ENCODE data around the gene DOK6. TPM values are rescaled to one million over a fixed set of nuclear protein-coding genes. Genes with fewer than 3 reads are reported as not detected.
"Not testable (repeated sequence)": the region's sequence is repeated elsewhere in the genome, so short reads cannot be mapped to it uniquely, and the experiment has no call there.

DOK6 gene
- polyA plus RNA-seq, 1 donor: 21.8 TPM

GRCh38 chr18:69808399-69808798, 407.7 kb downstream of the DOK6 start:
- DNase-seq: no peak

GRCh38 chr18:69813559-69813958, 412.9 kb downstream of the DOK6 start:
- DNase-seq: no peak

GRCh38 chr18:69814861-69815385, 414.2 kb downstream of the DOK6 start:
- no peak for DNase-seq

GRCh38 chr18:69817335-69817940, 416.8 kb downstream of the DOK6 start:
- DNase-seq: peak; percentile 29

- DNase-seq: no peak
These were observed 418.8 kb downstream of the DOK6 start for GRCh38 chr18:69819460-69819859.

GRCh38 chr18:69820538-69820937, 419.9 kb downstream of the DOK6 start:
- no peak for DNase-seq

GRCh38 chr18:69830189-69830588, 429.5 kb downstream of the DOK6 start:
- DNase-seq: no peak

GRCh38 chr18:69834980-69835379, 434.3 kb downstream of the DOK6 start:
- DNase-seq: not testable (repeated sequence)

- DNase-seq: no peak
These were observed 437.3 kb downstream of the DOK6 start for GRCh38 chr18:69838003-69838402.

GRCh38 chr18:69838620-69839411, 438.1 kb downstream of the DOK6 start:
- DNase-seq: no peak

- no peak for DNase-seq
These were observed 438.8 kb downstream of the DOK6 start for GRCh38 chr18:69839497-69839896.

GRCh38 chr18:69840001-69840400, 439.3 kb downstream of the DOK6 start:
- DNase-seq: no peak

- DNase-seq: no peak
These were observed 439.8 kb downstream of the DOK6 start for GRCh38 chr18:69840445-69840844.

- no peak for DNase-seq
These were observed 440.4 kb downstream of the DOK6 start for GRCh38 chr18:69841117-69841516.

GRCh38 chr18:69843015-69843414, 442.3 kb downstream of the DOK6 start:
- no peak for DNase-seq

GRCh38 chr18:69844656-69845055, 444.0 kb downstream of the DOK6 start:
- no peak for DNase-seq

- DNase-seq: peak; percentile 11
These were observed 445.2 kb downstream of the DOK6 start for GRCh38 chr18:69845593-69846506.

GRCh38 chr18:69853051-69853450, 452.4 kb downstream of the DOK6 start:
- DNase-seq: no peak

- DNase-seq: no peak
These were observed 453.8 kb downstream of the DOK6 start for GRCh38 chr18:69854455-69854854.

GRCh38 chr18:69858897-69859296, 458.2 kb downstream of the DOK6 start:
- no peak for DNase-seq

GRCh38 chr18:69864802-69865201, 464.1 kb downstream of the DOK6 start:
- DNase-seq: not testable (repeated sequence)

GRCh38 chr18:69865776-69866175, 465.1 kb downstream of the DOK6 start:
- DNase-seq: no peak
